ENCODE data around the gene EXOC3L4.

DNA sequence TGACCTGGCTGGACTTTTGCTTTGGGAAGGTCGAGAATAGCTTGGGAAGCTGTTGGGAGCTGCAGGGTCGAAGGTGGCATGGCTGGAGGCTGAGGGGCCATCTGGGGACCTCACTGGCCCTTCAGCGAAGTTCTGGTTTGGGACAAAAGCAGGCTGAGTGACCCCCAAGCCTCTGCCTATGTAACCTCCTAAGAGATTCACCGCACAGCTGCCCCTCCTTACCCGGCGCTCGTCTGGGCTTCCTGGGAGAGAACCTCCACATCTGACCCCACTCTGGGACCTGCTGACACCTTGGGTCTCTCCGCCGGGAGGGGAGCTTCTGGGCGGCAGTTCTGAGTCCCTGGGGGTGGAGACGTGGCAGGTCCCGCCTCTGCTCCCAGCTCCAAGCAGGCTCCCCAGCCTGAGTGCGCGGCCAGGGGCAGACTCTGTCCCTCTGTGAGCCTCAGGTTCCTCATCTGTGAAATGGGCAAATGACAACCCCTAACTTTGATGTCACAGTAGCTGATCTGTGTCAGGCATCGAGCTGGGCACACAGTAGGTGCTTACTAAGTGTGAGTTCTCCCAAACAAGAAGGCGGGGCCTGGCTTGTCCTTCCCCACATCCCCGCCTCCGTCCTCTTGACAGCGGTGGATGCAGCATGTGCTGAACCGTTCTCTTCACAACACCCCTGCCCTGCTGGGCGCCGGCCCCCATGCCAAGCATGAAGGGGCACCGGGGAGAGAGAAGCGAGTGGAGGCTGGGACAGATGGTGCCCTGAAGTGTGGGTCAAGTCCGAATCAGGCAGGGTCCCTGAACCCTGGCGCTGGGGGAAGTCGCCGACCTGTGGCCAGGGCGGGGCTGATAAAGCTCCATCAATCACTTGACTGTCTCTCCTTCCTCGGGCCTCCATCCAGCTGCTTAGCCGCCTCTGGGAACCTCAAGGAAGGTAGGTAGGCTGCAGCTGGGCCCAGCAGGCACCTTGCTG lies 3.8 kb downstream of the EXOC3L4 start:
- TF ChIP-seq POLR2A (IDR thresholded peaks at IDR 0.05; ENCODE audit: low read length) (no peak), GATA1 (IDR thresholded peaks at IDR 0.05; ENCODE audit: low read depth, low read length) (no peak)
